Caki2 (cell line): Measurements from ENCODE around the gene CFAP54. TPM values are rescaled to one million over a fixed set of nuclear protein-coding genes. Genes with fewer than 3 reads are reported as not detected.
"Not testable (repeated sequence)": the region's sequence is repeated elsewhere in the genome, so short reads cannot be mapped to it uniquely, and the experiment has no call there.

Experiments used
- DNase-seq: peaks from one replicate; pipeline ENCODE4 v3.0.0-alpha.2; 2015; ENCODE audit warnings: low read depth
- in situ Hi-C: cut with HindIII; loops from 2 replicates; pipeline ENCODE4 v1.10.0; 2016; ENCODE audit warnings: low sequenced_read_pairs, low pct_unique_long_range_greater_than_20kb, mixed read lengths
- total RNA-seq: library from RNA; depleted of rRNA; stranded (reverse); fragments of >200 nt; shearing (Covaris generic); gene quantifications from 2 replicates; pipeline ENCODE4 v1.2.3, GENCODE V29; 2014; ENCODE audit warnings: low replicate concordance

Gene CFAP54
- total RNA-seq, 1 experiment from 2014 or later = 1.0 TPM

DNA sequence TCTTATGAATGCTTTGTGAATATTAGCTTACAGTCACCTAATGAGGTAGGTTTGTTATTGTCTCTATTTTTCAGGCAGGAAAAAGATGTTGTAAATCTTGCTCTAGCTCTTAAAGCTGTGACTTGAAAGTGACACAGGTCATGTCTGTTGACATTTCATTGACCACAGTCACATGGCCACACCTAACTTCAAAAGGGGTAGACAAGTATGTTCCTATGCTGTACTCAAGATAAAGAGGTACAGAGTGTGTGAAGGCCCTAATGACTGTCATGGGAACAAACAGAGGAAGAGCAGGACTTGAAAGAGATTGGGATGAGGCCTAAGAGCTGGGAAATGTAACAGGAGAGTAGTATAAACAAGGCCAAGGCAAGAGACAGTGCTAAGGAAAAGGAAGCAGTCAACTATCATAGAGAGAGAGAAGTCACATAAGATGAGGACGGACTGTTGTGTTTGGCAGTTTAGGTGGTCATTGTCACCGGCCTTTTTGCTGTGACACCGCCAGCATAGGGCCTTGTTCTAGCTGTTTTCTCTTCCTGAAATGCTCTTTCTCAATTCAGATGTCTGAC, 181.0 kb downstream of the CFAP54 start:
- in situ Hi-C loops = no loop called here

DNA sequence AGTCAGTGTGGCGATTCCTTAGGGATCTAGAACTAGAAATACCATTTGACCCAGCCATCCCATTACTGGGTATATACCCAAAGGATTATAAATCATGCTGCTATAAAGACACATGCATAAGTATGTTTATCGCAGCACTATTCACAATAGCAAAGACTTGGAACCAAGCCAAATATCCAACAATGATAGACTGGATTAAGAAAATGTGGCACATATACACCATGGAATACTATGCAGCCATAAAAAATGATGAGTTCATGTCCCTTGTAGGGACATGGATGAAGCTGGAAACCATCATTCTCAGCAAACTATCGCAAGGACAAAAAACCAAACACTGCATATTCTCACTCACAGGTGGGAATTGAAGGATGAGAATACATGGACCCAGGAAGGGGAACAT, 186.1 kb downstream of the CFAP54 start:
- DNase-seq, in situ Hi-C loops: not testable (repeated sequence)

More for the DNA sequence above, 181.0 kb downstream of the CFAP54 start:
- no peak for DNase-seq

DNA sequence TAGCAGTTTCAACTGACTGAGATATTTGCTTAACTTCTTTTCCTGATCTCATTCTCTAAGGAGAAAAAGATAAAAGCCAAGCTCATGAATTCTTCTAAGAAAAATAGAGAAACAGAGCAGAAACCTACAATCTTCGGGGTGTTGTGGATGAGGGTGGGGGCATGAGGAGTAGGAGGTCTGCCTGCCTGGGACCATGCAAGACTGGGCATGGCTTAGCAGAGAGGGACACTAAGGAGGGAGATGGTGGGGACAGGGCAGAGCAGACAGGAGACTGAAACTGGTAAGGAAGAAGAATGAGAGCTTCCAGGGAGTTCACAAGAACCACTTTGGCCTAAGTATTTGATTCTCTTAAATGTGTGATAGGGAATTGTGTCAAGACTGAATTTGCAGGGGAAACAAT, 188.0 kb downstream of the CFAP54 start:
- in situ Hi-C loops = no loop called here
- no peak for DNase-seq

DNA sequence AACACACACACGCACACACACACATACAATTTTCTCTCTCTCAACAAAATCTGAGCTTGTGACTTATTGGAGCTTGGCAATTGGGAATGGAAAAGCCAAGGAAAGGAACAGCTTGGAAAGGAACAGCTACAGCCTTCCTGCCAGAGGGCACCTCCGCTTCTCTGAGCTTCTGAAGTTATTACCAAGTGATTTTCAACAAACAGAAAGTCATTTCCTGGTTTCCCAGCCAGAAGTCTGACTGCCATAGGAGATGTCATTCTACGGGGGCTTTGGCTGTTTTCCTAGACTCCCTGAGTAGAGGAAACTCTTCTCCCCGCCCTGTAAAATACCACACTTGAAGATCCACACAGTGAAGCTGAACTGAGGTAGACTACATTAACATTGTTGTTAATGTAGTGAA, 198.3 kb downstream of the CFAP54 start:
- in situ Hi-C loops = no loop called here

DNA sequence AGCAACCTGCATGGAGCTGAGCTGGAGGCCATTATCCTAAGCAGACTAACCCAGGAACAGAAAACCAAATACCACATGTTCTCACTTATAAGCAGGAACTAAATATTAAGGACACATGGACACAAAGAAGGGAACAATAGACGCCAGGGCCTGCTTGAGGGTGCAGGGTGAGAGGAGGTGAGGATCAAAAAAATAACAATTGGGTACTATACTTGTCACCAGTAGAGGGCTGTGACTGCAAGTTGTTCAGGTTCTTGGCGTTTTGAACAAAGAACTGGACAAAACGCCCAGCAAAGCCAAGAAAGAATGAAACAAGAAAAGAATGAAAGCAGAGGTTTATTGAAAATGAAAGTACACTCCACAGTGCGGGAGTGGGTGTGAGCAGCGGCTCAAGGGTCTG, 209.1 kb downstream of the CFAP54 start:
- in situ Hi-C loops = no loop called here
- no peak for DNase-seq

More for the DNA sequence above, 198.3 kb downstream of the CFAP54 start:
- DNase-seq = no peak

DNA sequence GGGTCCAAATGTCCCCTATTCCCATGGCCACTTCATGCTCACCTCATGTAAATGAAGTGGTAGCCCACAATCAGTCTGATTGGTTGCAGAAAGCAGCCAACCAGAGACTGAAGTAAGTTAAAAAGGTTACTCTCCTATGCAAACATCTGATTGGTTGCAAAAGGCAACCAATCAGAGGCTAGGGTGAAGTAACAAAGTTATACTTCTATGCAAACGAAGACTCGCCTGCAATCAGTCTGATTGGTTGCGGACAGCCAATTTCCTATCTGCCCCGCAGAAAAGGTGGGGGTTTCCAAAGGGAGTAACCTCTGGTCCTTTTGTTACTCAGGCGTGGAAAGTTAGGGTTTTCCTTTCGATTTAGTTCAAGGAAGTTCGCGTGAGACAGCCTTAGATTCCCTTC, 209.6 kb downstream of the CFAP54 start:
- in situ Hi-C loops = no loop called here

DNA sequence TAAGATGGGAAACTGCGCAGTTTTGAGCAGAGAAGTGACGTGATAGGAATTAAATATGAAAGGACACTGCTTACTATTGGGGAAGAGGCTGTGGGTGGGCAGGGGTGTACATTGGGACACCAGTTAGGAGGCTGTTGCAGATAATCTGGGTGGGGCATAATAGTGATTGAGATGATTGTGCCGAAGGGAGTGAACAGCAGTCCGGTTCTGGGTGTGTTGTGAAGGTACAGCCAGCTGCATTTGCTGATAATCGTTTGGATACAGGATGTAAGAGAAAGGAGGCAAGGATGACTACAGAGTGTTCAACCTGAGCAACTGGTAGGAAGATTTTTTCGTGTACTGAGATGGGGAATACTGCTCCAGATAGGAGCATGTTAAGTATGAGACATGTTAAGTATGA, 212.5 kb downstream of the CFAP54 start:
- in situ Hi-C loops = no loop called here
- DNase-seq = no peak

More for the DNA sequence above, 209.6 kb downstream of the CFAP54 start:
- peak; percentile 94 for DNase-seq

DNA sequence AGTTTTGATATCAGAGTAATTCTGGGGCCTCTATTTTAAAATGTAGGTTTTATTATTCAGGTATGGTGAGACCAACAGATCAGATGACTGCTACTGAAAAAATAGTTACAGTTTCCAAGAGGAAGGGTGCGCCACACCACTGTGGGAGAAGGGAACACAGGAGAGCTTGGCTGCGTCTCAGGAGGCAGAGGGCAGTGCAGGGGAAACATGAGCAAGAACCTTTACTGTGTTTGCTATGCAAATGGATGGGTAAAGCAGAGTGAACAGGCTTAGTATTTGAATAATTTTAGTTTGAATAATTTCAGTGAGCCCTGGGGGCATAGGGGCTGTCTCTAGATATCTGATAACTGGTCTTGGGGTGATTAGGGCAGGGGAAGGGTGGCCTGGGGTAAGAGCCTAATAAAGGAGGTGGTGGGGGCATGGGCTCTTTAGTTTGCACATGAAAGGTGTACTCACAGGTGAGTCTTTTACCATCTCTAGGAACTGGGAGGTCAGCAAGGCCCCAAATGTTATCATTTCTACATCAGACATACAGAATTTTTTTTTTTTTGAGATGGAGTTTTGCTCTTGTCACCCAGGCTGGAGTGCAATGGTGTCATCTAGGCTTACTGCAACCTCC, 220.9 kb downstream of the CFAP54 start:
- in situ Hi-C loops = no loop called here
- DNase-seq = no peak

DNA sequence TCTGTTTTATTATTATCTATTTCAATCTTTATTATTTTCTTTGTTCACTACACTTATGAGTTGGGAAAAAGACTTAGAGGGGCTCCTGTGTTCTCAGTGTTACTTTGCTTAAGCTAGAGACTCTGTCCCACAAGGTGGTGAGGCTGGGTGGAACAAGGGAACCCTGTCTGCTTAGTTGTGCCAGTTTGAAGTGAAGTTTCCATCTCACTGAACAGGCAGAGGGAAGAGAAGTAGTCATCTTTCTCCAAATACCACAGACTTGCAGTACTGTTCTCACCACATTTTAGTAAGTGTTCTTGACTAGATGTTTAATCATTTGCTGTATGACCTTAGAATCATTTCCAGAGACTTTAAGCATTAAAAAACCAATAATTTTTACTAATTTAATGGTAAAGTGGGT, 222.0 kb downstream of the CFAP54 start:
- in situ Hi-C loops = no loop called here
- no peak for DNase-seq

DNA sequence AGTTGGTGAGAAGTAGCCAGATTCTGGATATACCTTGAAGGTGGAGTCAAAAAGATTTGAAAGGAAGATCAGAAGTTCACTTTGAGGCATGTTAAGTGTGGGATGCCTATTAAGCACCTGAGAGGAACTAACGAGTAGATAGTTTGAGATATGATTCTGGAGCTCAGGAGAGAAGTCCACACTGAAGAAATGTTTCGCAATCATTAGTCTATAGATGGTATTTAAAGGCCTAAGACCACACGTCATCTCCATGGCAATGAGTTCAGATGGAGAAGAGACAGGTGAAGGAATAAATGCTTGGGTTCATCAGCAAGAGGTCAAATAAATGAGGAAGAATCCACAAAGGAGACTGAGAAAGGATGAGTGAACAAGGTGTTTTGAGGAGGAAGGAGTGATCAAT, 224.8 kb downstream of the CFAP54 start:
- DNase-seq = no peak
- in situ Hi-C loops = no loop called here

DNA sequence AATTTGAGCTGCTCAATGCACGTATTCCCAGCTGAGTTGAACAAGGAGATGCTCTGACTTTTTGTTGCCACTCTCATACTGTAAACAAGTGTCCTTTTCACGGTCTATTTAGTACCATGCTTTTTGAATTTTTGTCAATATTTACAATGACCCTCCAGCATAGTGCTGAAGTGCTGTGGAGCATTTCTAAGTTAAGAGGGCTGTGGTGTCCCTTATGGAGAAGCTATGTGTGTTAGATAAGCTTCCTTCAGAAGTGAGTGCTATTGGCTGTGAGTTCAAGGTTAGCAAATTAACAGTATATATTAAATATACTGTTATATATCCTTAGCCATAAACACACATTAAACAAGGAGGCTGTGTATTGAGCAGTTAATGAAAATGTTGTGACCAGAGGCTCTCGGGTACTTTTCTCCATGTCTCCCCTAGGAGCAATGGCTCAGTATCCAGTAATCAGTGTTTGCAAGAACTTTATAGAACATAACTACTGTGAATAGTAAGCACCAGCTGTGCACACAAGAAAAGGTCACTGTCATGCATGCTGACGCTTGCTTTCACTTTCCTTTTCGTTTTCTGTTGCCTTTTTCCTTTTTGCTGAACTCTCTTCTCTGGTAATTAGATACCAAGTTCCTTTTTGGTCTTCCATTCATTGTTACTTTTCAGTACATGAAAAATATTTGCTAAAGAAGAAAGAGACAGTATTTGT, 230.4 kb downstream of the CFAP54 start:
- peak; percentile 28 for DNase-seq
- in situ Hi-C loops = no loop called here

DNA sequence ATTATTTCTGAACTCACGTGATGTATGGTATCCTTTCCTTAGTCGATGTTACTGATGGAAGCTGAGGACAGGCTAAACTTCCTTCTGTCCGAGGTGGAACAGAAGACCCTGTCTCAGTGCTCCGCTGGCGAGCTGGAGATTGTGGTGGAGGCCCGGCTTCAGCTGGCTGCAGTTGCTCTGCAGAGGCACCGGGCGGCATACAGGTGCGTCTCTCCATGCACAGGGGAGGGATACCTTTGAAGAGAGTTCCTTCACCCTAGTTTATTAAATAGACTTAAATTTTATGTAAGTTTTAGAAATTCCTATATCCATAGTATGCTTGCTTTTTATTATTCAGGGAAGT, 231.0 kb downstream of the CFAP54 start:
- DNase-seq = no peak
- in situ Hi-C loops = no loop called here

DNA sequence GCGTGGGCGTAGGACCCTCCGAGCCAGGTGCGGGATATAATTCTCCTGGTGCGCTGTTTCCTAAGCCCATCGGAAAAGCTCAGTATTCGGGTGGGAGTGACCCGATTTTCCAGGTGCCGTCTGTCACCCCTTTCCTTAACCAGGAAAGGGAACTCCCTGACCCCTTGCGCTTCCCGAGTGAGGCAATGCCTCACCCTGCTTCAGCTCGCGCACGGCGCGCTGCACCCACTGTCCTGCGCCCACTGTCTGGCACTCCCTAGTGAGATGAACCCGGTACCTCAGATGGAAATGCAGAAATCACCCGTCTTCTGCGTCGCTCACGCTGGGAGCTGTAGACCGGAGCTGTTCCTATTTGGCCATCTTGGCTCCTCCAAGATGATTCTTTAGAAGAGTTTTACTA, 240.1 kb downstream of the CFAP54 start:
- DNase-seq, in situ Hi-C loops: not testable (repeated sequence)

DNA sequence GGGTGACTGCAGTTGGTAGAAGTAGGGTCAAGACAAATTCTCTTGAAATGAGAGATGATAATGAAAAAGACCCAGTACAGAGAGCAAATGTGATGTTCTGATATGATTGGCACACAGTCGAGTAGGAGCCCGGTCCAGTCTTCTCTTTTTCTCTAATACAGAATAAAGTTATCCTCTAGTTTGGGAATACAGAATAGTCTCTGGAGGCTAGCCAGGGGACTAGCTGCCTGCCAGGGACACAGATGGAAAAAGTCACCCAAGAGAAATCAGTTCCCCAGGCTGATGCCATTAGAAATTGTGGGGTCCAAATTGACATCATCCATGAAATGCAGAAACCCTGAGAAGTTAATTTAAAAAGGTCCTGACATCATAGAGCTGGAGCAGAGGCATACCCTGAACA, 240.5 kb downstream of the CFAP54 start:
- in situ Hi-C loops = no loop called here
- DNase-seq = no peak

DNA sequence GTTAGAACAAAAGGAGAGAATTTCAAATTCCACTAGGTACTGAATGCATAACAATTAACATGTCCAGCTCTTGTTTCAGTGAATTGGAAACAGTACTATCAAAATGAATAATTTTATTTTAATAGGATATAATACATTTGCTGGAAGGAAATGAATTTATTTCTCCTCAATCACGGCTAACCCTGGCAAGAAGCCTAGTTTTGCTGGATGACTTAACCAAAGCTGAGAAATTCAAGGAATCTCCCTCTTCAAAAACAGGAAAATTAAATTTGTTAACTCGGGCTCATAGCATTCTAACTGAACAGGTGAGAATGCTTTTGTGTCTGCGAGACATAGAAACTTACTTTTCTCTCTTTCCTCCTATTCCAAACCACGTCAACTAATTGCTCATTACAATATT, 254.2 kb downstream of the CFAP54 start:
- no peak for DNase-seq
- in situ Hi-C loops = no loop called here

DNA sequence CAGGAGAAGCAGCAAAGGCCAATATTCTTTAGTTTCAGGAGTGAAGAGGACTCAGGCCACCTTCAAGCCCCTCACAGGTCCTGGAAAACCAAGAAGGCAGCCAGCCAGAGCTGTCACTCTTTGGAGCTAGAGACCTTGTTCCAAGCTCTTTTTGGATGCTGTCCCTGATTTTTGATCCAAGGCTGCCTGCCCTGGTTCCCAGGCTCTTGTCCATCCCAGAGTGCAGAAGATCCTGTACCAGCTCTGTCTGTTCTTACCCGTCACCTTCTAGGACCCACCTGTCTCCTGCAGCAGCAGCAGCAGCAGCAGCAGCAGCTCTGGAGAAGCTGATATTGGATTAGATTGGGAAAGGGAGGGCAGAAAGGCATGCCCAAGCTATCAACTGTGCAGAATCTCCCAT, 260.6 kb downstream of the CFAP54 start:
- no peak for DNase-seq
- in situ Hi-C loops = no loop called here

DNA sequence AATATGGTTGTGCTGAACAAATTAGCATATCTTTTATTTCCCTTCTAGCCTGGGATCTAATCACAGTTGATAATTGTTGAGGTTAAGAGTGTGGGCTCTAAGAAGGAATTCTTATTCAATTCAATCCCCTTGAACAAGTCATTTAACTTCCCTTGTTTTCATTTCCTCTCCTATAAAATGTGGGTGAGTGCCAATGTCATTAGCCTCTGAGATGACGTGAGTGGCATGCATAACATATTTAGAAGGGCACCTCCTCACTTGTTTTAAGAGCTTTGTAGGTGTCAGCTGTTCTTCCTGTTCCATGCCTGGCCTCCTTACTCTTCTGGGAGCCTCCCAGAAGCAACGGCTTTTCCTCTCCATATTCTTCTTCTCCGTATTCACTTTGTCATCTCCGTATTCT, 262.2 kb downstream of the CFAP54 start:
- no peak for DNase-seq
- in situ Hi-C loops = no loop called here

DNA sequence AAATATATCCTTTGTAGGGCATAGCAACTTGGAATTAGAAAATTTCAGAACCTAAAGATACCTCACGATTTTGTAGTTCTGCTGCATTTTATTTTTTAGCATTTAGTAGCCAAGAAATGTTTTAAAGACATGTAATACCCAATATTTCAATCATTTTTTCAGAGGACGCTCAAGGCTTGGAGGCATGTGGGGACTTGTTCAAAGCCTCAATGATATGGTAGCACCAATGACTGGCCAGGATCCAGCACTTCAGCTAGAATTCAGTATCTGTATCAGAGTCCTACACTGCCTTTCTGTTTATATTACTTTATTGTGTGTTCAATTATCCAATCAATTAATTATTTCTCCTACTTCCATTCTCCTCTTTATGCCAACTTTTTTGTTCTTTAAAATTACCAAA, 262.8 kb downstream of the CFAP54 start:
- in situ Hi-C loops = no loop called here
- no peak for DNase-seq

DNA sequence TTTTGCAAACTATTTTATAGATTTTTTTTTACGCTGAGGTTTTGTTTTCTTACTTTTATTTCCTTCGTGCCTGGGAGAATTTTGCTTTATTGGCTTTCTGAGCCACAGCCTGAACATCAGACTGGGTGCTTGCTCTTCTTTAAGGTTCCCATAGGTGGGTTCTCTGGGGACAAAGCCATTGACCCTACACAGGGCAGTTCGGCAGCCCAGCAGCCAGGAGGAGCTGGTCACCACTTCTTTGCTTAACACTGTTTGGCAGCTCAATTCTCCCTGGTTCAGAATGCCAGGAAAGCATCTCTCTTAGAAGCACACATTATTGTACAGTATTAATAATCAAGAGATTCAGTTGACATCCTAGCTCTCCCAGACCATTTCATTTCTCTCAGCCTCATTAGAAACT, 276.9 kb downstream of the CFAP54 start:
- in situ Hi-C loops = no loop called here
- DNase-seq = no peak

DNA sequence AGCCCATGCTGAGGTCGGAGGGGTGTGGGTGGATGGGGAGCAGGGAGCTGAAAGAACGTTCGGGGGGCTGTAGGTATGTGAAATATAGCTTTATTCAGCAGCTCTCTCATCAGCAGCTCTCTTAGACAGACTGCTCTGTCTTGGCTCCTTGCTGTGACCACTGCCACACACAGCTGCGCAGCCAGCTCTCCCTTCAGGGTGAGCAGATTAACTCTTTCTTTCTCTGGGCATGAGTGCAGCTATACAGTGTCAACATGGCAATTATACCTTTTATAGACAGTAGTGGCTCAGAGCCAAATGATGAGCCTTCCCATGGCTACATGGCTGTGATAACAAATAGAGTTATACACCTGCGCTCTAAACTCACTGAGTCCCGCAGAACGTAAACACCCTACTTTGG, 280.0 kb downstream of the CFAP54 start:
- in situ Hi-C loops = no loop called here
- DNase-seq = no peak
